IMR-90 (cell line): ENCODE data around the gene ENDOD1. TPM values are rescaled to one million over a fixed set of nuclear protein-coding genes. Genes with fewer than 3 reads are reported as not detected.

Experiments used
- ATAC-seq: fragments of 200-7000 bp; cut with Tn5 transposase; 2 replicates; pipeline ENCODE4 v1.9.1; 2020; ENCODE audit warnings: low read depth, mild to moderate bottlenecking, moderate library complexity
- BruUV-seq: library from RNA; stranded (reverse); fragments of 400-500 nt; replicated peaks from 2 replicates; lab custom pipeline; 2021; lab: Mats Ljungman, UMichigan
- CTCF ChIA-PET: fragments of 300-600 bp; formaldehyde crosslinking; extraction: SDS; loops from one replicate; lab custom pipeline; 2021; ENCODE audit warnings: antibody characterized with exemption; lab: Yijun Ruan, JAX
- POLR2A ChIA-PET: fragments of 300-600 bp; sonication (Branson Sonifier 250); formaldehyde crosslinking; loops from one replicate; lab custom pipeline; 2022; ENCODE audit warnings: antibody characterized with exemption; ENCODE audit not compliant: unreplicated experiment; lab: Charles Lee
- DNase-seq: peaks from one replicate; pipeline ENCODE4 v3.0.0; 2013
- H2AFZ ChIP-seq: replicated peaks from 2 replicates; pipeline ENCODE3; 2013; ENCODE audit warnings: low read length, mild to moderate bottlenecking; ENCODE audit not compliant: poor library complexity
- H2AK5ac ChIP-seq: 2 replicates; pipeline ENCODE4 v1.6.1; 2013; ENCODE audit warnings: low read depth, low read length, inconsistent platforms
- H2AK9ac ChIP-seq: replicated peaks from 2 replicates; pipeline ENCODE3; 2013; ENCODE audit warnings: mild to moderate bottlenecking, low read depth, low read length, moderate library complexity; ENCODE audit not compliant: poor library complexity
- H2BK120ac ChIP-seq: 2 replicates; pipeline ENCODE4 v1.6.1; 2013; ENCODE audit warnings: low read depth, low read length, inconsistent platforms
- H2BK15ac ChIP-seq: 3 replicates; pipeline ENCODE4 v1.6.1; 2013; ENCODE audit warnings: low read depth, low read length, inconsistent platforms
- H2BK20ac ChIP-seq: 2 replicates; pipeline ENCODE4 v1.6.1; 2013; ENCODE audit warnings: low read depth, mild to moderate bottlenecking, inconsistent platforms, low read length, moderate library complexity
- H2BK5ac ChIP-seq: 2 replicates; pipeline ENCODE4 v1.6.1; 2013; ENCODE audit warnings: mild to moderate bottlenecking, low read depth, low read length, inconsistent platforms; ENCODE audit not compliant: poor library complexity, severe bottlenecking
- H3K14ac ChIP-seq: replicated peaks from 2 replicates; pipeline ENCODE4 v1.6.1; 2013; ENCODE audit warnings: low read depth, low read length, inconsistent platforms
- H3K18ac ChIP-seq: 2 replicates; pipeline ENCODE4 v1.6.1; 2013; ENCODE audit warnings: low read depth, low read length, control low read depth
- H3K23ac ChIP-seq: 2 replicates; pipeline ENCODE4 v1.6.1; 2013; ENCODE audit warnings: low read depth, low read length, inconsistent platforms
- H3K27ac ChIP-seq: 2 replicates; pipeline ENCODE4 v1.5.1; 2013; ENCODE audit warnings: mild to moderate bottlenecking, control low read depth, low read length; ENCODE audit not compliant: insufficient read depth
- H3K27me3 ChIP-seq: 2 replicates; pipeline ENCODE4 v1.6.1; 2013; ENCODE audit warnings: low read length; ENCODE audit not compliant: control insufficient read depth, insufficient read depth
- H3K36me3 ChIP-seq: 2 replicates; pipeline ENCODE4 v1.6.1; 2013; ENCODE audit warnings: low read length, mixed read lengths; ENCODE audit not compliant: control insufficient read depth, insufficient read depth
- H3K4ac ChIP-seq: 2 replicates; pipeline ENCODE4 v1.6.1; 2013; ENCODE audit warnings: low read depth, low read length, inconsistent platforms
- H3K4me1 ChIP-seq: 2 replicates; pipeline ENCODE4 v1.6.1; 2013; ENCODE audit warnings: low read length, mixed read lengths; ENCODE audit not compliant: control insufficient read depth, insufficient read depth
- H3K4me2 ChIP-seq: 2 replicates; pipeline ENCODE4 v1.6.1; 2013; ENCODE audit warnings: low read depth, mild to moderate bottlenecking, control low read depth, low read length, moderate library complexity
- H3K4me3 ChIP-seq: 2 replicates; pipeline ENCODE4 v1.5.1; 2013; ENCODE audit warnings: low read depth, mild to moderate bottlenecking, control low read depth, low read length, moderate library complexity; ENCODE audit not compliant: insufficient read depth
- H3K56ac ChIP-seq: 2 replicates; pipeline ENCODE4 v1.6.1; 2013; ENCODE audit warnings: low read length, inconsistent platforms; ENCODE audit not compliant: insufficient read depth; ENCODE audit errors: extremely low read depth
- H3K79me1 ChIP-seq, 2 experiments: 2 replicates each; pipeline ENCODE4 v1.6.1; 2013; ENCODE audit warnings: low read length in 2 of 2, inconsistent platforms in 1 of 2, low read depth in 1 of 2
- H3K9ac ChIP-seq: 2 replicates; pipeline ENCODE4 v1.6.1; 2013; ENCODE audit warnings: low read depth, low read length, control low read depth
- H3K9me1 ChIP-seq: 2 replicates; pipeline ENCODE4 v1.6.1; 2013; ENCODE audit warnings: low read length, inconsistent platforms; ENCODE audit not compliant: insufficient read depth
- H3K9me3 ChIP-seq: 2 replicates; pipeline ENCODE4 v1.6.1; 2013; ENCODE audit warnings: low read length; ENCODE audit not compliant: control insufficient read depth, insufficient read depth
- H4K20me1 ChIP-seq: 2 replicates; pipeline ENCODE4 v1.6.1; 2013; ENCODE audit warnings: low read length, inconsistent platforms; ENCODE audit not compliant: insufficient read depth
- H4K5ac ChIP-seq: 2 replicates; pipeline ENCODE4 v1.6.1; 2013; ENCODE audit warnings: mild to moderate bottlenecking, low read depth, low read length, control low read depth
- H4K8ac ChIP-seq, 2 experiments: 2 replicates each; pipeline ENCODE4 v1.6.1; 2013; ENCODE audit warnings: low read depth in 2 of 2, low read length in 2 of 2, control low read depth in 1 of 2, inconsistent platforms in 1 of 2
- H4K91ac ChIP-seq: 2 replicates; pipeline ENCODE4 v1.6.1; 2013; ENCODE audit warnings: low read depth, low read length, inconsistent platforms; ENCODE audit not compliant: insufficient read depth
- MAFK ChIP-seq: IDR thresholded peaks from 2 replicates; pipeline ENCODE4 v1.6.1; 2012; ENCODE audit warnings: low read depth, low read length, improper control_type of control experiment
- WGBS, 2 experiments: methylation state at CpG; one replicate each; pipeline versions ENCODE4 v1.1.5 to v1.1.7; 2013; ENCODE audit warnings: missing lambda C conversion rate in 2 of 2; ENCODE audit not compliant: insufficient read length in 1 of 2; ENCODE audit errors: extremely low coverage in 2 of 2; 5-methylcytosine and 5-hydroxymethylcytosine counted together
- dilution Hi-C: fragments of 300-500 bp; cut with HindIII; formaldehyde crosslinking; loops from one replicate; pipeline ENCODE4 v1.14.3; 2018; ENCODE audit warnings: low sequenced_read_pairs; ENCODE audit not compliant: unreplicated experiment
- in situ Hi-C: fragments of 300-500 bp; cut with MboI; formaldehyde crosslinking; loops from 3 replicates; pipeline ENCODE4 v1.14.3; 2019; ENCODE audit warnings: low sequenced_read_pairs, inconsistent platforms, mixed read lengths
- intact Hi-C: fragments of 100-400 bp; cut with micrococcal nuclease; formaldehyde crosslinking; loops from 2 replicates; pipeline ENCODE4 v1.10.0; 2022
- polyA plus RNA-seq, 3 experiments: library from polyadenylated mRNA; depleted of rRNA; stranded (reverse); fragments of >200 nt; gene quantifications; 2 replicates each; pipeline ENCODE4 v1.2.3, GENCODE V29; 2012; ENCODE audit warnings: low replicate concordance in 1 of 3
- total RNA-seq: library from RNA; depleted of rRNA; stranded (reverse); fragments of >200 nt; gene quantifications from 2 replicates; pipeline ENCODE4 v1.2.3, GENCODE V29; 2012

ENDOD1 gene
- total and polyA plus RNA-seq, 2 of the 4 experiments (the other 2 are of a cell fraction): 7.0 to 17.6 TPM

DNA sequence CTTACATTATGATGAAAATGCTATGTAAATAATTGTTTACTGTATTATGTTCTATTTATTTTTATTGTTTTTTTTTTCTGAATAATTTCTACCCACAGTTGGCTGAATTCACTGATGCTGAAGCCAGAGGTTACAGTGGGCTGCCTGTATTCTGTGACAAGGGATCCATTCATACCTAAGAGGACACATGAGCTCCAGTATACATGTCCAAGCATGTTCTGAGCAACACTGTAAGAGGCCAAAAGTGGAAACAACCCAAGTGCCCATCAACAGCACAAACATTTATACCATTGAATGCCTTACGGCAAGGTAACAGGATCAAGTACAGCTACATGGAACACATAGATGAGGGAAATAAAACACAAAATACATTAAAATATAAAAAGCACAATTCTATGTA lies 24.3 kb upstream of the ENDOD1 start:
- in situ Hi-C loops: loop anchor here (25.0 kb wide), 1 partner anchor 1372 kb away; no protein-coding TSS in a partner anchor
- Histone ChIP-seq H3K36me3 (no peaks in the 10 kb centered on the region), H3K4me1 (no peaks in the 10 kb centered on the region), H3K4me2 (no peak overlapping the region), H3K14ac (no peak overlapping the region), H3K4ac (no peak overlapping the region), H2AK5ac (no peak overlapping the region), H4K20me1 (no peaks in the 10 kb centered on the region), H2AK9ac (no peak overlapping the region), H2AFZ (no peak overlapping the region), H3K18ac (no peak overlapping the region), H3K56ac (no peak overlapping the region), H4K8ac (no peak overlapping the region), H2BK120ac (no peak overlapping the region), H3K9me1 (no peaks in the 10 kb centered on the region), H2BK15ac (no peak overlapping the region), H3K4me3 (no peak overlapping the region), H2BK20ac (no peak overlapping the region), H3K79me1 (peaks cover 5 to 20% of the 10 kb centered on the region in 2 experiments; a peak in 2 of 4 replicates), H2BK5ac (no peak overlapping the region), H3K9me3 (no peaks in the 10 kb centered on the region), H3K23ac (no peak overlapping the region), H3K27me3 (peaks cover 6% of the 10 kb centered on the region; the same call in 1 of the 2 replicates), H3K27ac (no peak overlapping the region), H4K5ac (no peak overlapping the region), H4K91ac (no peak overlapping the region), H3K9ac (no peak overlapping the region)
- ChIA-PET CTCF (no interaction called here), POLR2A (no interaction called here)
- no CpG with 5 or more reads among the region's 1 CpG for WGBS, 2 experiments
- dilution Hi-C loops: no loop called here
- DNase-seq: no peak
- no TSS peak for BruUV-seq
- no peak for TF ChIP-seq MAFK
- no peak for ATAC-seq
- intact Hi-C loops: loop anchor here (5.0 kb wide), 3 partner anchors 93 to 1362 kb away; partner anchors contain the start of genes CWC15 and KDM4D
